Stimulated activated naive B cell treated with anti-CD40 and anti-IgM and Interleukin-4, amounts not matched to agents 10 μg/mL and 1 μg/mL and 100 μg/mL, for 72 hours (primary cell): ENCODE results near the gene TTLL5.

Source experiments
- ATAC-seq, 2 donors: fragments of 150-1000 bp; cut with Tn5 transposase; replicated peaks; 2 replicates each; pipeline ENCODE4 v1.10.0; 2021; ENCODE audit warnings: moderate library complexity in 1 of 2
- DNase-seq: peaks from one replicate; pipeline ENCODE4 v3.0.0; 2021
- H3K27ac Mint-ChIP-seq: one replicate; pipeline ENCODE4 v1.8.0; 2022; ENCODE audit warnings: mild to moderate bottlenecking, mixed read lengths
- H3K27me3 Mint-ChIP-seq, 2 donors: one replicate each; pipeline ENCODE4 v1.8.0; 2022; ENCODE audit warnings: mixed read lengths in 2 of 2
- H3K36me3 Mint-ChIP-seq, 2 donors: one replicate each; pipeline ENCODE4 v1.8.0; 2022; ENCODE audit warnings: mixed read lengths in 2 of 2, mild to moderate bottlenecking in 1 of 2
- H3K4me1 Mint-ChIP-seq, 2 donors: one replicate each; pipeline ENCODE4 v1.8.0; 2022; ENCODE audit warnings: mixed read lengths in 2 of 2, mild to moderate bottlenecking in 1 of 2
- H3K4me3 Mint-ChIP-seq, 2 donors: one replicate each; pipeline ENCODE4 v1.8.0; 2022; ENCODE audit warnings: mild to moderate bottlenecking in 2 of 2, mixed read lengths in 2 of 2, moderate library complexity in 1 of 2
- H3K9me3 Mint-ChIP-seq, 2 donors: one replicate each; pipeline ENCODE4 v1.8.0; 2022; ENCODE audit warnings: mixed read lengths in 2 of 2, mild to moderate bottlenecking in 1 of 2

Gene TTLL5

DNA sequence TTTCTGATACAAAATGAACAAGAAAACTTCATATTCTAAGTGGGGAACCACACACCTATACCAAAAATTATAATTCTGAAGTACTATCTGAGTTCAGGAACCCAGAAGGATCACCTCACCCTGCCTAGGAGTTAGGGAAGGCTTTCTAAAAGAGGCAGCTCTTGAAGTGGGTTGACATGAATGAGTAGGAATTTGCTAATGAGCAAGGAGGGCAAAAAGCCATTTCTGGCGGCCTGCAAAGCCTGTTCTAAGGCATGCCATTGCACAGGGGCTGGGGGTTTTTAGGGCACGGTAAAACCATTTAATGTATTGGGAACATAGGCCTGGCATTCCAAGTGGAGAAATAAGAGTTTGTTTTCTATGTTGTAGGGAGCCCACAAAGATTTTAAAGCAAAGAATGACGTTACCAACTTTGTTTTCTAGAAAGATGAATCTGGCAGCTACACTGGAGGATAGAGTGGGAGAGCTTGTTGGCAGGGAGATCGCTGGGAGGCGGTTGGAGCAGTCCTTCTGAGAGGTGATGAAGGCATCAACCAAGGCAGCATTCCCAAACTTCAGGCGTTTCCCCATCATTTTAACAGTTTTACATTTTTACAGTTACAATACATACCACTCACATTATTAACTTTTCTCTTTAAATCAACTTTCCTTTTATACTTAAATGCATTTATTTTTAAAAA is 338.6 kb downstream of the TTLL5 start:
- DNase-seq = no peak
- H3K4me1 Mint-ChIP-seq = no peaks in the 10 kb centered on the region
- peak overlapping the region; percentile 48 for H3K27ac Mint-ChIP-seq
- ATAC-seq = no peak
- H3K4me3 Mint-ChIP-seq = no peak overlapping the region
- H3K36me3 Mint-ChIP-seq = peaks cover 41 to 64% of the 10 kb centered on the region in 2 donors
- peaks cover 4 to 11% of the 10 kb centered on the region in 2 donors for H3K9me3 Mint-ChIP-seq
- no peaks in the 10 kb centered on the region for H3K27me3 Mint-ChIP-seq

DNA sequence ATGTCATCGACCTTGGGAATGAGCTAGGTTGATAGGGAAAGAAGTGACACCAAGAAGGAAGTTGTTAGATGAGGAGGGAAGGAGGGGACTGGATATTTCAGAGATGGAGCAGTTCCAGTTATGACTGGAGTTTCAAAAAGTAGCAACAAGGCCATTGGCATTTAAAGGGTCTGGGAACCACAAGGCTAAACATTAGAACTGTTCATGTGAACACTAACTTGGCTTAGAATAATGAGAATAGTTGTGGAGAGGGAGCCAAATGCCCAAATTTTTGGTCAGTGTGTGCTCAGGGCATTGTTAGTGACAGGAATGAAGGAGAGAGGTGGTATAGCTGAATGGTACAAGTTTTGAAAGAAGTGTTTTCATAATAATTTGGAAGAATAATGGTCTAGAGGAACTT is 341.3 kb downstream of the TTLL5 start:
- no peak overlapping the region for H3K4me3 Mint-ChIP-seq
- DNase-seq (no peak), ATAC-seq (no peak)
- no peaks in the 10 kb centered on the region for H3K4me1 Mint-ChIP-seq
- peaks cover 11 to 21% of the 10 kb centered on the region in 2 donors for H3K9me3 Mint-ChIP-seq
- H3K27ac Mint-ChIP-seq = no peak overlapping the region
- no peaks in the 10 kb centered on the region for H3K27me3 Mint-ChIP-seq
- peaks cover 48 to 63% of the 10 kb centered on the region in 2 donors for H3K36me3 Mint-ChIP-seq
